HL-60/S4 treated with phorbol 12-myristate 13-acetate at 8.2 ng/mL for 4 days and 3 days (cell line): Measurements from ENCODE around the gene TTC39B.

Source experiments
- in situ Hi-C: fragments of 300-500 bp; cut with MboI; formaldehyde crosslinking; loops from 2 replicates; pipeline ENCODE4 v1.15.0; 2022; ENCODE audit warnings: low sequenced_read_pairs

The TTC39B gene

DNA sequence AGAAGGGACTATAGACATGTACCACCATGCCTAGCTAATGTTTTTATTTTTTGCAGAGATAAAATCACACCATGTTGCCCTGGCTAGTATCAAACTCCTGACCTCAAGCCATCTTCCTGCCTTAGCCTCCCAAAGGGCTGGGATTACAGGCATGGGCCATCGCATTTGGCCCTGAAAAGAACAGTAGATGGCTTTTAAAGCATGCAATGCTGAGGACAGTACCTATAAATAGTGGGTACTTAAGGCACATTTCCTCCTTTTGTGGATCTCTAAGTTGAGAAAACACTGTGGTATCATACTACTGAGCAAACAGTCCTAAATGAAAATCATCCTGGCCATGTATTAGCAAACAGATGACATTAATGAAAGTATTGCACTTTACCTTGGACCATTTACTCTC lies 119.4 kb downstream of the TTC39B start:
- in situ Hi-C loops, result no loop called here

DNA sequence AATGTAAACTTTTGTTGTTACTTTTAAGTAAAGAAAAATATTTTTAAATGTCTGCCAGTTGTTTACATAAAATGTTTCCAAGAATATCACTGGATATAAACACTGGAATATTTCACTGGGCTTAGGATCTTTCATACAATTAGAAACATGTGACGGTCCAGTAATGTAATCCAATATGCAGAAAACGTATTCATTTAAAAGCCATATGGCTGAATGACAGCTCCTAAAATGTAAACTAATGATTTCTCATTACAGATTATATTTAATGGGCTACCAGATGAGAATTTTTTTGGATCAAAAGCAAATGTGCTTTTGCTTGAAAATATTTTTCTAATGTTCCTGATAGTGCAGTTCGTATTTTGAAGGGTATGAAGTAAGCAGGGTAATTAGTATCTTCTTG lies 124.3 kb downstream of the TTC39B start:
- in situ Hi-C loops, result no loop called here

- in situ Hi-C loops, result no loop called here
These were observed 124.9 kb downstream of the TTC39B start for GRCh38 chr9:15182101-15182551.

- in situ Hi-C loops, result no loop called here
These were observed 126.9 kb downstream of the TTC39B start for GRCh38 chr9:15180124-15180523.

- in situ Hi-C loops, result no loop called here
These were observed 128.4 kb downstream of the TTC39B start for GRCh38 chr9:15178631-15179030.

GRCh38 chr9:15176836-15177235 lies 130.2 kb downstream of the TTC39B start:
- in situ Hi-C loops, result no loop called here

DNA sequence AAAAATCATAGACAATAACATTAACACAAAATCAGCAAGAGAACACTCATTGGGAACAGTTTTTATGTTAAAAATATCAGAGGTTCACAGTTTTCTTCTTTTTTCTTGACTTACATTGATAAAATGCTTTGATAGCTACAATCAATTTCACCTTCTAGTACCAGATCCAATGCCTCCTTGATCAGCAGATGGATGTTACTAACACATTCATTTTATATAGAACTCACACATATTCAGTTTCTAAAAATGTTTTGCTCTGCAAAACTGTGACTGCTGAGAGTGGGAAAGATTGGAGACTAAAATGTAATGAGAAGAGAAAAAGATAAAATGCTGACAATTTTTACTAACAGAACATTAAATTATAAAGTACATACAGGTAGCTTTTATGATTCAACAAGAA lies 143.1 kb downstream of the TTC39B start:
- in situ Hi-C loops, result no loop called here

DNA sequence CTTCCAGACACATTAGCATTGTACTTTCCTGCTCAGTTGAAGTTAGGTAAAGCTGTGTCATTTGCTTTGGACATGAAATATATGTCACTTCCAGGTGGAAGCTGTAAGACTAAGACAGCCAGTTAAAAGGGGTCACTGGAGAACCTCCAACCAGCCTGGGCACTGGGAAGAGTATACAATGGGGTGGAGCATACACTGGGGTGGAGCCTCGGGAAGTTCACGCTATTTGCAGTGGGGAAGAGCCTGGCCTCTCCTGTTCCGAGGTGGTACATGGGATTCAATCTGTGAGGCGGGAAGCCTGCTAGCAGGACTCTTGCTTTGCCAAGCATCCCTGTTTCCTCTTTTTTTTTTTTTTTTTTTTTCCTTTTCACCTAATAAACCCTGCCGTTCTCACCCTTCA lies 145.3 kb downstream of the TTC39B start:
- in situ Hi-C loops, result no loop called here

DNA sequence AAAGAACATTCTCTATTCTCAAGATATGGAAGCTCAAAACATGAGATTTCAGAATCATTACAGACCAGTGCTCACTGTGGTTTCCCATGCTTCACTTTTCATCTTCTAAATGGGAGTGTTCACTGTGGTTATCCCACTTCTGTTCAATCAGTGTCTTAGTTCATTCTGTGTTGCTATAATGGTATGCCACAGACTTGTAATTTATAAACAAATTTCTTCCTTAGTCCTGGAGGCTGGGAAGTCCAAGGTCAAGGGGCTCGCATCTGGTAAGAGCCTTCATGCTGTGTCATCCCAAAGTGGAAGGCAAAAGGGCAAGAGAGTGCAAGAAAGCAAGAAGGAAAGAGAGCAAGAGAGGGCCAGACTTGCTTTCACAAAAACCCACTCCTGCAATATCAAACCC lies 146.3 kb downstream of the TTC39B start:
- in situ Hi-C loops, result no loop called here

- in situ Hi-C loops, result no loop called here
These were observed 149.0 kb downstream of the TTC39B start for GRCh38 chr9:15158064-15158463.

DNA sequence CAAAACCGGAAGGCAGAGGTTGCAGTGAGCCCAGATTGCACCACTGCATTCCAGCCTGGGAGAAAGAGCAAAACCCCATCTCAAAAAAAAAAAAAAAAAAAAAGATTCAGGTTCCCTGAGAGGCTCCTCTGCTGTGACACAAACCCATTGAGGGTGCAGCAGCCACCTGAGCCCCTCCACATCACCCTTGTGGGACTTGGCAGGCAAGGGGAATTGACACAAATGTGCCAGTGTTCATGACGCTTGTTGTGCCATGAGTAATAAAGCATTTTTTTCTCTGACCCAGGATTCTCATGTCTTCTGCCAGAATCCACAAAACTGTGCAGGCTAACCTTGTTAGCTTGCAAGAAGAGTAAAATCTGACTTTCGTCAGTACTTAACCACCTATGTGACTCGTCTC lies 149.6 kb downstream of the TTC39B start:
- in situ Hi-C loops, result no loop called here

DNA sequence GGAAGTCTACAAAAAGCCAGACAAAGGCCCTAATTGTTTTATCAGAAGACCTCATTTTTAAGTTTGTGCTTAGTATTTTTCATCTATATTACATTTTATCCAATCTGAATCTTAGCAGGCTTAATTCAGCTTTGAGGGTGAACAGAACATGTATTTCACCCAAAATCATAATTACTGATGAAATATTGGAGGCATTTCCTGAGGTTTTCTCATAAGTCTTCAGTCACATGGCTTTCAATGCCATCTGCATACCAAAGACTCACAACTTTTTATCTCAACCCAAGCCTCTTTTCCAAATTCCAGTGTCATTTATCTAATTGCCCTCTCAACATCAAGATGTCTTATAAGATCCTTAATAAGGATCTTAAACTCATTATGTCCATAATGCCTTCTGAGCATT lies 150.8 kb downstream of the TTC39B start:
- in situ Hi-C loops, result no loop called here

DNA sequence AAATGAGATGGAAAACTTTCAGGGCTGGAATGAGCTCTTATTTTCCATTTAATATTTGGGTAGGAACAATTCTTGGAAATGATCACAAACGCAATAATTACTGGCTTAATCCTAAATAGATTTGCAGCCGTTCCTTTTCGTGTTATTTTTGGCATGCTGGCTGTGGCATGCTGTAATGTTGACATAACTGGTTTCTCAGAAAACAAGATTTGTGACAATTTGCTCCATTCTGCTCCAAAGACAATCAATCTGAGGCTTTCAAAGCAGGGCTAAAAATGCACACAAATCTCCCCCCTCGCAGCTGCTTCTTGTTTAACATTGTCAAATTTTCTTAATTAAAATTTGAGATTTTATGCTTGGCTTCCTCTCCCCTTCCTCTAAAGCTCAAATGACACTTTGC lies 151.2 kb downstream of the TTC39B start:
- in situ Hi-C loops, result no loop called here

DNA sequence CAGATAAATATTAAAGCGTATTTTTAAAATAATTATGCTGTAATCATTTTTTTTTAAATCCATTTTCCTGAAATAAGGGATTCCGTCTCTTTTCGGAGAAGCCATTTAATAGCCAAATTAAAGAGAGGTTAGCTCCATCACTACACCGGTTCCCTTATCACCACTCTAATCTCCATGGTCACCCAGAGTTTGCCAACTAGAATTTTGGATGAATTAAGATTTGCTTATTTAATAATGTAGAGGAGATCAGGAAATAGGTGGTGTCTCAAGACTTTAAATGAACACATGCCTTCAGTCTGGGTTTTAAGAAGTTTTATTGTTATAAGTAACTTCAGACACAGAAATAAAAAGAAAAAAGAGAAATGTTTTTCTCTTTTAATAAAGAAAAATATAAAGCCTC lies 151.7 kb downstream of the TTC39B start:
- in situ Hi-C loops, result no loop called here

- in situ Hi-C loops, result no loop called here
These were observed 152.3 kb downstream of the TTC39B start for GRCh38 chr9:15154677-15155076.

- in situ Hi-C loops, result no loop called here
These were observed 153.1 kb downstream of the TTC39B start for GRCh38 chr9:15153961-15154360.

DNA sequence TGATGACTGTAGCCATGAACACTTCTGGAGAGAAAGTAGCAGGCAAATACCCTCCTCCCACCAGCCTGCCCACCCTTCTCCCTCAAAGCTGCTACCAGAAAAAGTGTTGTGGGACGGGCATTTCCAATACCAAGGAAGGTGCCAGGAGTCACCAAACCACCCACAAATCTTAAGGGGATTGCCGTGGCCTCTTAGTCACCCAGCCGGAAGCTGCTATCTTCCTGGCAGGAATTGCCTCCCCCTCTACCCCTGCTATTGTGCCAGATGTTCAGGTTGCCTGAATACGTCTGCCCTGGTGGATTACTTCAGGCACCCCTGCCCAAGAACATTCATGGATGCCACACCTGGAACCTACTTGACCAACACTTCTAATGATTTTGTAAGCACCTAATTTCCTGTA lies 156.1 kb downstream of the TTC39B start:
- in situ Hi-C loops, result no loop called here

- in situ Hi-C loops, result no loop called here
These were observed 157.6 kb downstream of the TTC39B start for GRCh38 chr9:15149450-15149849.

- in situ Hi-C loops, result no loop called here
These were observed 160.7 kb downstream of the TTC39B start for GRCh38 chr9:15146268-15146700.

- in situ Hi-C loops, result no loop called here
These were observed 162.4 kb downstream of the TTC39B start for GRCh38 chr9:15144622-15145061.

DNA sequence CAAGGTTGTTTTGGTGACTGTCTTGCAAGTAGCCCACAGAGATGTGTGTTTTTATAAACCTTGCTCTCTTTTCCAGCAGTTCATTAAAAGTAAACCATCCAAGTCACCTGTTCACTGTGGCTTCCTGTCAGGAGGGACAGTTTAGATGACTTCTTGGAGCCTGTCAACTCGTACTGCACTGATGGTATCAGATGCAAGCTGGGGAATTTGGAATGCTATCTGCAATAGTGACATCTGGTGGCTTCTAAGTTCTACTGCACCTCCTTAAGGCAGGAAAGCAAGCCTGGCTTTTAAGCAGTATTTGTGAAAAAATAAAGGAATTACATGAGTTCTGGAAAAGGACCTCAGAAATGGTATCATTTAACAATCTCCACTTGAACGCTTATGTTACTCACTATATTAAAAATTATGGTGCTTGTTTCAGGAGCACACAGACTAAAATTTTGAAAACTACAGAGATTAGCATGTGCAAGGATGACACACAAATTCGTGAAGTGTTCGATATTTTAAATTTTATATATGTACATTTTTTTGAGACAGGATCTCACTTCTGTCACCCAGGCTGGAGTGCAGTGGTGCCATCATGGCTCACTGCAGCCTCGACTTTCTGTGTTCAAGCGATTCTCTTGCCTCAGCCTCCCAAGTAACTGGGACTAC lies 164.0 kb downstream of the TTC39B start:
- in situ Hi-C loops, result no loop called here

DNA sequence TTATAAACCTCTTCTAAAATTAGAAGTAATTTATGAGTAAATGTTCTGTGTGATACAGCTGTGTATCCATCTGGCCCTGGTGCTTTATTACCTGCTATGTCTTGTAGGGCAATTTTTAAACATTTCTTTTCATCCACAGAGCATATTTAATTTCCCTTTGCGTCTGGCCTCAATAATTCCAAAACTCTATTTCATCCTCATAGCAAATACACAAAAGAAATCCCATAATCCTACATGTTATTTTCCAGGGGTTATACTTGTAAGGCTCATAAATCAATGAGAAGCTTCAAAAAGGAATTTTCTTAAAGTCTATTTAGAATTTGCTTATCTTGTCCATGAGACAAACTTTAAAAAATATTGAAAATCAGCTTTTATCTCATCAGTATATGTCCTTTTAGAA lies 167.0 kb downstream of the TTC39B start:
- in situ Hi-C loops, result no loop called here

- in situ Hi-C loops, result no loop called here
These were observed 167.5 kb downstream of the TTC39B start for GRCh38 chr9:15139469-15139868.
